ENCODE measurements around the gene KRTAP10-8.
"Not testable (repeated sequence)": the region's sequence is repeated elsewhere in the genome, so short reads cannot be mapped to it uniquely, and the experiment has no call there.

Gene KRTAP10-8

DNA sequence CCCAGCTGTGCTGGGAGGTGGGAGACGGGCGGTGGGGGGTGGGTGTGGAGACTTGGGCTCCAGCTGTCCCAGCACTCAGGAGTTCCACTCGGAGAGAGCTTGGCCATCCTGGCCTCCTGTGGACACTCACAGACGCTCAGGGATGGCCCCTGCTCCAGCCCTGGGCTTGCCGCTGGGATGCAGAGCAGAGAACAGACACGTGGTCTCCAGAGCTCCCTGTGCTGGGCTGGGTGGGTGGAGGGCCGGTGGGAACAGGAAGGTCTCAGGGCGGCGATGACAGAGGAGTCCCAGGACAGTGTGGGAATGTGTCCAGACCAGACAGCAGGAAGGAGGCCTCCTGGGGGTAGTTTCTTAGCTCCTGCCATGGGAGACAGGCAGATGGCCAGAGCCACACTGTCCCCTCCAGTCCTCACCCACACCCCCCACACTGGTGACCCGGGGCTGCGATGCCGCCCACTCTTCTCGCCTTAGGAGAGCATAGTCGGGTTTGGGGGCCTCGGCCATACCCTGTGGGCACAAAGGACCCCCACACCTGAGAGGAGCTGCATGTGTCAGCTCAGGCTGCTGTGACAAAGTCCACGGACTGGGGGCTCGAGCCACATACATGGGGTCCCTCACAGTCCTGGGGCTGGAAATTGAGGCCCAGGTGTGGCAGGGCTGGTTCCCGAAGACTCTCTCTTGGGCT lies 17.0 kb downstream of the KRTAP10-8 start:
- Histone ChIP-seq H3K27ac (no peak overlapping the region), H3K4me3 (ENCODE audit: low read depth, low read length) (no peak overlapping the region), H3K27me3 (ENCODE audit: insufficient read depth, low read depth, severe bottlenecking) (no peaks in the 10 kb centered on the region), H3K36me3 (no peaks in the 10 kb centered on the region), H3K9me3 (ENCODE audit: severe bottlenecking) (peaks cover 46% of the 10 kb centered on the region)
- TF ChIP-seq CTCF (IDR thresholded peaks at IDR 0.05; ENCODE audit: low read depth, low read length) = no peak
- DNase-seq = no peak

DNA sequence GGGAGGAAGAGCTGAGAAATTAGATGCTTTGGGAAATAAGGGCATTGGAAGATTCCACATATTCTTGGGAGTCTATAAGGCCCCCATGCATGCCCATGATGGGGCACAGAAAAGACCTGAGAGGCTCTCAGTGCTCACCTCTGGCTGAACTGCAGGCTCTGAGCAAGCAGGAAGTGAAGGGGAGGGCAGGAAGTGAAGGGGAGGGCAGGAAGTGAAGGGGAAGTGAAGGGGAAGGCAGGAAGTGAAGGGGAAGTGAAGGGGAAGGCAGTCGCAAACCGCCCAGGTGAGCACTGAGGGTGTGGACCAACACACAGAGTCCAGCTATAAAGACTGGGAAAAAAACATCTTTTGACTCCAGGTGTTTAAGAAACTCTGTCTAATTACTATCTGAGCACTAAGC lies 18.6 kb downstream of the KRTAP10-8 start:
- Histone ChIP-seq H3K27me3 (ENCODE audit: insufficient read depth, low read depth, severe bottlenecking) (no peaks in the 10 kb centered on the region), H3K4me3 (ENCODE audit: low read depth, low read length) (no peak overlapping the region), H3K36me3 (no peaks in the 10 kb centered on the region), H3K9me3 (ENCODE audit: severe bottlenecking) (peaks cover 32% of the 10 kb centered on the region), H3K27ac (no peak overlapping the region)
- DNase-seq = no peak
- no peak for TF ChIP-seq CTCF (IDR thresholded peaks at IDR 0.05; ENCODE audit: low read depth, low read length)

- DNase-seq = no peak
- no peak for TF ChIP-seq CTCF (IDR thresholded peaks at IDR 0.05; ENCODE audit: low read depth, low read length)
- Histone ChIP-seq H3K27ac (no peak overlapping the region), H3K36me3 (no peaks in the 10 kb centered on the region), H3K4me3 (ENCODE audit: low read depth, low read length) (no peak overlapping the region), H3K9me3 (ENCODE audit: severe bottlenecking) (peaks cover 25% of the 10 kb centered on the region), H3K27me3 (ENCODE audit: insufficient read depth, low read depth, severe bottlenecking) (no peaks in the 10 kb centered on the region)
Observed at GRCh38 chr21:44632067-44632466, 20.2 kb downstream of the KRTAP10-8 start.

DNA sequence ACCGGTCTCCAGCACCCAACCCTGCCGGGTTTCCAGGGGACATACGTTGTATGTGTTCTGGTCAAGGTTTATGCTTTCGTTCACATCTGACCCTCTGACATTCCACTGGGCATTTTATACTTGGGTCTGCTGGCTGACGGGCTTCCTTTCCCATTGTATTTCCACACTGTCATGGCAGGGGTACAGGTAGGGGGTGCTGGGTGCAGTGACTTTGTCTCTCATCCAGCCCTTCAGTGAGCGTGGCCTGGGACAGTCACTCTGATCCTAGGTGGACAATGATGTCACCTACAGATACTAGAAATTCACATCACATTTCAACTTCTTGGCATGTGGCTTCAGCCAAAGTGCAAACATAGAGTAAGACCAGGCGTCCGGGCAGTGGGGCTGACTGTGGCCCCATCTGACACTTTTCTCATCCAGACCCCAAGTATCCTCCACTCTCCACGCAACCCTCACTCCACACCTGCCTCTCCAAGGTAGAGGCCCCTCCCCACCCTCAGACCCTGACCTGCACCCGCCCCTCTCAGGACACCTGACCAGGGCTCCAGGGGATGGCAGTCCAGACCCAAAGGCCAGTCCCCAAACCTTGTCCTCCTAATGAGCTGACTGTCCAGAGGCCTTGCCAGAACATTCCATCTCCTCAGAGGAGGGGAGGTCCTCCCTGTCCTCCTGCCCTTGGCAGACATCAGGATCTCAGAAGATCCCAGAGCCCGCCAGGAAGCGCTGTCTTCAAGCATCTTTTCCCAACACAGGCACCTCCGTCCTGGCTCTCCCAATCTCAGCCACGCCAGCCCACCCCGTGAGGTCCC lies 24.5 kb downstream of the KRTAP10-8 start:
- no peak for TF ChIP-seq CTCF (IDR thresholded peaks at IDR 0.05; ENCODE audit: low read depth, low read length)
- DNase-seq = no peak
- no peak overlapping the region for H3K27ac ChIP-seq
- H3K4me3 ChIP-seq (ENCODE audit: low read depth, low read length) = no peak overlapping the region
- no peaks in the 10 kb centered on the region for H3K36me3 ChIP-seq
- no peaks in the 10 kb centered on the region for H3K27me3 ChIP-seq (ENCODE audit: insufficient read depth, low read depth, severe bottlenecking)
- H3K9me3 ChIP-seq (ENCODE audit: severe bottlenecking) = peaks cover 29% of the 10 kb centered on the region

GRCh38 chr21:44637018-44637850 lies 25.4 kb downstream of the KRTAP10-8 start, which contains the start of gene KRTAP10-10:
Gene KRTAP10-10, plus strand, starts transcription at chr21:44637356. Its CDS starts 62 bp downstream, at chr21:44637418.
- Histone ChIP-seq H3K36me3 (no peaks in the 10 kb centered on the region), H3K27ac (no peak within 1 kb of the TSS)
- no peak for TF ChIP-seq CTCF (IDR thresholded peaks at IDR 0.05; ENCODE audit: low read depth, low read length)

DNA sequence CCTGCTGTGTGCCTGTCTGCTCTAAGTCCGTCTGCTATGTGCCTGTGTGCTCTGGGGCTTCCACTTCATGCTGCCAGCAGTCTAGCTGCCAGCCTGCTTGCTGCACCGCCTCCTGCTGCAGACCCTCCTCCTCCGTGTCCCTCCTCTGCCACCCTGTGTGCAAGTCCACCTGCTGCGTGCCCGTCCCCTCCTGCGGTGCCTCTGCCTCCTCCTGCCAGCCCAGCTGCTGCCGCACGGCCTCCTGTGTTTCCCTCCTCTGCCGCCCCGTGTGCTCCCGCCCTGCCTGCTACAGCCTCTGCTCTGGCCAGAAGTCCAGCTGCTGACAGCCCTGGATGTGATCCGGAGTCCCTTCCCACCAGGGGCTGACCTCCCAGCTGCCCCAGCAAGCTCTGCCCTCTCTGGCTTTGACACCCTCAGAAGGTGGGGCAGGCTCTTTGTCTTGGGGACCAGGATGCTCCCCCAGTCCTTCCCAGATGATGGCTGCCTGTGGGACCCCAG lies 26.0 kb downstream of the KRTAP10-8 start:
- not testable (repeated sequence) for H3K4me3 ChIP-seq (ENCODE audit: low read depth, low read length); H3K27ac ChIP-seq; H3K27me3 ChIP-seq (ENCODE audit: insufficient read depth, low read depth, severe bottlenecking); DNase-seq; H3K36me3 ChIP-seq
- peaks cover 16% of the 10 kb centered on the region for H3K9me3 ChIP-seq (ENCODE audit: severe bottlenecking)

More at GRCh38 chr21:44637018-44637850, 25.4 kb downstream of the KRTAP10-8 start, which contains the start of gene KRTAP10-10:
- no peaks in the 10 kb centered on the region for H3K27me3 ChIP-seq (ENCODE audit: insufficient read depth, low read depth, severe bottlenecking)
- peak; percentile 45 for DNase-seq
- H3K9me3 ChIP-seq (ENCODE audit: severe bottlenecking) = peaks cover 21% of the 10 kb centered on the region
- H3K4me3 ChIP-seq (ENCODE audit: low read depth, low read length) = no peak within 1 kb of the TSS

DNA sequence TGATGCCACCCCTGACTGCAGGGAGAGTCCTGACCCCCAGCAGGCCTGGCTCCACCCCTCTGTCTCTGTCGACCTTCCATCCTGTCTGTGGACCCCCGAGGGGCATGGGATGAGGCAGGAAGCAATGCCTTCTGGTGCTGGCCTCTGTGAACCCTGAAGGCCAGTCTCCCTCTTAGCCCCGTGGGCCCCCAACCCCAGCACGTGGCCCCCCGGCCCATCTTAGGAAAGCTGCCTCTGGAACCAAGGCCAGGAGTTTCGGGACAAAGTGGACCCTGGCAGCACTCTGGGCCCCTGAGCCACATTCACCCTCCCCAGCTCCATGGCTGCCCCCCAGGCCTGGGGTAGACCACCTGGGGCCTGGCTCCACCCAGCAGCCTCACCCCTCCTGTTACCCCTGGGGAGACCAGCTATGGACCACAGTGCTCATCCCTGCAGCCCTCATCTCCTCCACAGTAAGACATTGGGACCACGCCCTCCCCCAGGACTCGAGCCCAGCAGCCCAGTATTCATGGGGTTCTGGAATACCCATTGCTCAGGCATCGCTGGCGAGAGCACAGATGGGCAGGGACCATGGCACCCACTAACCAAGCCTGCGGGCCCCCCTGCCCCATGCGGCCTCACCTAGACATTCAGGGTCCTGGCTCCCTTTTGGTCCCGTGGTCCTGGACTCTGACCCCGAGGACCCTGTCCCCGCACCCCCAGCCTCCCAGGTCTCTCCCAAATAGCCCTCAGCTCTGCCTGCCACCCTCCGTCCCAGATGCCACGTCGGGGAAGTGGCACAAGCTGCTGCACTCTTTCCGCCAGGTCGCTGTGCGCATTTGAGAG lies 26.8 kb downstream of the KRTAP10-8 start:
- H3K27ac ChIP-seq; H3K36me3 ChIP-seq; DNase-seq; H3K27me3 ChIP-seq (ENCODE audit: insufficient read depth, low read depth, severe bottlenecking); H3K4me3 ChIP-seq (ENCODE audit: low read depth, low read length): not testable (repeated sequence)
- peaks cover 16% of the 10 kb centered on the region for H3K9me3 ChIP-seq (ENCODE audit: severe bottlenecking)

All from WERI-Rb-1 (cell line).